Mucosa of descending colon (tissue), 3 donors: ENCODE data around the gene OPRD1. TPM values are rescaled to one million over a fixed set of nuclear protein-coding genes. Genes with fewer than 3 reads are reported as not detected.
A peak's percentile ranks its signal among the peaks of the same experiment; 100 is the strongest.

Experiments
- ATAC-seq: fragments of 200-7000 bp; cut with Tn5 transposase; one replicate; pipeline ENCODE4 v1.9.1; 2020; ENCODE audit warnings: mild to moderate bottlenecking, moderate library complexity
- DNase-seq, 3 donors: peaks; one replicate each; pipeline ENCODE4 v3.0.0-alpha.2; 2020
- H3K36me3 ChIP-seq: fragments of 200-600 bp; one replicate; pipeline ENCODE4 v1.8.0; 2021; ENCODE audit warnings: low read depth, mild to moderate bottlenecking
- H3K4me1 ChIP-seq: fragments of 200-600 bp; one replicate; pipeline ENCODE4 v1.8.0; 2021; ENCODE audit warnings: low read depth, mild to moderate bottlenecking
- H3K4me3 ChIP-seq: fragments of 200-600 bp; one replicate; pipeline ENCODE4 v1.8.0; 2021; ENCODE audit warnings: mild to moderate bottlenecking
- H3K9me3 ChIP-seq: fragments of 200-600 bp; one replicate; pipeline ENCODE4 v1.8.0; 2021; ENCODE audit warnings: mild to moderate bottlenecking
- intact Hi-C, 2 donors: fragments of 100-400 bp; cut with DNase I in 1 of 2; cut with micrococcal nuclease in 1 of 2; formaldehyde crosslinking; loops; one replicate each; pipeline versions ENCODE4 v1.11.0 to v1.11.1; 2022; cut with DNase I, micrococcal nuclease
- total RNA-seq, 3 donors: library from RNA; stranded (reverse); fragmentation: NEBNext Ultra II Directional in 2 of 3; extraction: Animal tissue kit (Norgen Biotek cat#: 25700) in 2 of 3; gene quantifications; one replicate each; pipeline versions ENCODE4 v1.2.1 to v1.2.4, GENCODE V29; 2021 to 2023
- TF ChIP-seq, protein P1 (sequence below): fragments of 200-600 bp; IDR thresholded peaks from one replicate; pipeline ENCODE4 v1.8.0; 2022; ENCODE audit warnings: antibody characterized with exemption, mild to moderate bottlenecking
- donor health status: DM: no; HTN: no; CAD: no; lungs with moderate emphysema.
- donor health status: DM: no; HTN: no; CAD: no.
- donor health status: DM: no; HTN: yes; CAD: no.

OPRD1 gene
- total RNA-seq, 3 donors from 2014 or later: 0.06 to 1.1 (median 0.48) TPM

DNA sequence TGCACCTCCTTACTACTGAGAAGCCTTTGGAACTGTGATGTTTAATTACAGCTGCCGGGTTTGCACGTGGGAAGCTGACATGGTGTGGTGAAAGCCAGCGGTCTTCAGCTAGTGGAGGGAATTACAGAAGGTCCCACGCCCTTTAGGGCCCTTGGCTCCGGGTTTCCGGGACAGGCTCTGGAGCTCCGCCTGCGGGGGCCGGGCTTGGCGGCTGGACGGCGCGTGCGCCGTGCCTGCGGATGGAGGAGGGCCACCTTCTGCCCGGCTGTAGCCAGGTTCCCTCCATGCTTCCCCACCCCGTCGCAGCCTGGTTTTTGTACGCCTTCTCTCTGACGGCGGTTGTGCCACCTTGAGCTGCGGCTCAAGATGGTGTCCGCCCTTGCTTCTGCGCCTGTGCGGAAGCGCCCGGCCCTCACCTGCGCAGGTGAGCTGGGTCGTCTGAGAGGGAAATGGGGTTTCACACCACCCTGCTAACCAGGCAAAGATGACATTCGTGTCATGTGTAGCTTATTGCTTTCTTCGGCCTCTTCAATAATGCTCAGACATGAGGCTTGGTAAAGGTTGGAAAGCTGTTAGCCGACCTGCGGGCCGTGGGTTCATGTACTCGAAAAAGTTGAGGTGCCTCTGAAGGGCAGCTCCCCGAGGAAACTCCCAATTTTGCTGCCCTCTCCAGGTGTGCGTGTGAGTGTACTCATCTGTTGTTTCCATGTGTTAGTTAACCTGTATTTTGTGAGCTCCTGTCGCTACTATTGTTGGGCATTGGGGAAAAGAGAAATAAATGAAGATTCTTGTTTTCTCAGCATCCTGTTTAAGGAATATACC lies 36.6 kb upstream of the OPRD1 start:
- intact Hi-C loops: no loop called here
- no peaks in the 10 kb centered on the region for H3K36me3 ChIP-seq
- ATAC-seq (peak; percentile 97), DNase-seq (peak; percentile 85 to 92 (median 89))
- no peaks in the 10 kb centered on the region for H3K9me3 ChIP-seq
- no peaks in the 10 kb centered on the region for H3K4me1 ChIP-seq
- TF ChIP-seq, protein P1, sequence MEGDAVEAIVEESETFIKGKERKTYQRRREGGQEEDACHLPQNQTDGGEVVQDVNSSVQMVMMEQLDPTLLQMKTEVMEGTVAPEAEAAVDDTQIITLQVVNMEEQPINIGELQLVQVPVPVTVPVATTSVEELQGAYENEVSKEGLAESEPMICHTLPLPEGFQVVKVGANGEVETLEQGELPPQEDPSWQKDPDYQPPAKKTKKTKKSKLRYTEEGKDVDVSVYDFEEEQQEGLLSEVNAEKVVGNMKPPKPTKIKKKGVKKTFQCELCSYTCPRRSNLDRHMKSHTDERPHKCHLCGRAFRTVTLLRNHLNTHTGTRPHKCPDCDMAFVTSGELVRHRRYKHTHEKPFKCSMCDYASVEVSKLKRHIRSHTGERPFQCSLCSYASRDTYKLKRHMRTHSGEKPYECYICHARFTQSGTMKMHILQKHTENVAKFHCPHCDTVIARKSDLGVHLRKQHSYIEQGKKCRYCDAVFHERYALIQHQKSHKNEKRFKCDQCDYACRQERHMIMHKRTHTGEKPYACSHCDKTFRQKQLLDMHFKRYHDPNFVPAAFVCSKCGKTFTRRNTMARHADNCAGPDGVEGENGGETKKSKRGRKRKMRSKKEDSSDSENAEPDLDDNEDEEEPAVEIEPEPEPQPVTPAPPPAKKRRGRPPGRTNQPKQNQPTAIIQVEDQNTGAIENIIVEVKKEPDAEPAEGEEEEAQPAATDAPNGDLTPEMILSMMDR: no peak
- no peak overlapping the region for H3K4me3 ChIP-seq

DNA sequence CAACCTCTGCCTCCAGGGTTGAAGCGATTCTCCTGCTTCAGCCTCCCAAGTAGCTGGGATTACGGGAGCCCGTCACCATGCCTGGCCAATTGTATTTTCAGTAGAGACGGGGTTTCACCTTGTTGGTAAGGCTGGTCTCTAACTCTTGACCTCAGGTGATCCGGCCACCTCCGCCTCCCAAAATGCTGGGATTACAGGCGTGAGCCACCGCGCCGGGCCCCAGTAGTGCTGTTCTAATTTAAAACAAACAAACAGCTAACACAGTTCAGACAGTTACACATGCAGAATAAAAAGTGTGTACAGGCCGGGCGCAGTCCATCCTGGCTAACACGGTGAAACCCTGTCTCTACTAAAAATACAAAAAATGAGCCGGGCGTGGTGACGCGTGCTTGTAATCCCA lies 35.6 kb upstream of the OPRD1 start:
- intact Hi-C loops: no loop called here
- Histone ChIP-seq H3K4me3 (no peak overlapping the region), H3K9me3 (no peaks in the 10 kb centered on the region), H3K4me1 (no peaks in the 10 kb centered on the region), H3K36me3 (no peaks in the 10 kb centered on the region)
- ATAC-seq: no peak
- TF ChIP-seq, protein P1: no peak
- DNase-seq: peak in 1 of 3 donors; percentile 29

DNA sequence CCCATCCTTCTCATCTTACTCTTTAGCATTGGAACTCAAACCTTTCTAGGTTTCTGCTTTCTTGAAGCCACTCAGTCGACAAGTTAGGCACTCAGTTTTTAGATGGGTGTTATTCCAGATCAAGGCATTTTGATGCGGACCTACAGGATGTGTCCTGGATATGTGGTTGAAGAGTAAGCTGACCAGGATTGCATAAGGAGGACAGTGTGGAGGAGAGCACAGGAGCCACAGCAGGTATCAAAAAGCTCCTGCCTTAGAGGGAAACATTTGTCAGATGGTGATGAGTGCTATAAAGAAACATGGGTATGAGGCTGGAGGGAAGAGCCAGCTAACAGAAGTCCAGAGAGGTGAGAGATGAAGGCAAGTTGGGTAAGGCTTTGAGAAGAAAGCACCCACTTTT lies 33.9 kb upstream of the OPRD1 start:
- TF ChIP-seq, protein P1: no peak

DNA sequence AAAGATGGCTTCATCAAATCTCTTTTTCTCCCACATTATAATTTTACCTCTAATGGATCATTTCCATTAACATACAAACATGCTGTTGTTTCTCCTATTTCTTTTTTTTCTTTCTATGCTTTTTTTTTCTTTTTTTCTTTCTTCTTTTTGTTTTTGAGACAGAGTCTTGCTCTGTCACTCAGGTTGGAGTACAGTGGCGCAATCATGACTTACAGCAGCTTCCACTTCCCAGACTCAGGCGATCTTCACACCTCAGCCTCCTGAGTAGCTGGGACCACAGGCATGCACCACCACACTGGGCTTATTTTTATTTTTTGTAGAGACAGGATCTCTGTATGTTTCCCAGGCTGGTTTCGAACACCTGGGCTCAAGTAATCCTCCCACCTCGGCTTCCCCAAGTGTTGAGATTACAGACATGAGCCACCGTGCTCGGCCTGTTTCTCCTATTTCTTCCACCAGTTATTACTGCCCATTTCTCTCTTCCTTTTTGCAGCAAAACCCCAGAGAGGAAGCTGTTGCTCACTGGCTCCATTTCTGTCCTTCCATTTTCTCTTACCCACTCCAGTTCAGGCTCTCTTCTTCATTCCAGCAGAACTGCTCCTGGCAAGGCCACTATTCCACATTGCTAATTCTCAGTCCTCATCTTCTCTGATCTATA lies 32.1 kb upstream of the OPRD1 start:
- ATAC-seq (no peak), DNase-seq (no peak)
- intact Hi-C loops: loop anchor here in 1 of 2 donors (10.0 kb wide), 2 partner anchors 95 to 255 kb away; no protein-coding TSS in a partner anchor
- no peaks in the 10 kb centered on the region for H3K9me3 ChIP-seq
- TF ChIP-seq, protein P1: no peak
- no peak overlapping the region for H3K4me3 ChIP-seq
- no peaks in the 10 kb centered on the region for H3K4me1 ChIP-seq
- H3K36me3 ChIP-seq: no peaks in the 10 kb centered on the region

More for the DNA sequence above, 33.9 kb upstream of the OPRD1 start:
- intact Hi-C loops: no loop called here
- Histone ChIP-seq H3K9me3 (no peaks in the 10 kb centered on the region), H3K4me3 (no peak overlapping the region), H3K36me3 (no peaks in the 10 kb centered on the region), H3K4me1 (no peaks in the 10 kb centered on the region)
- ATAC-seq (no peak), DNase-seq (no peak)

DNA sequence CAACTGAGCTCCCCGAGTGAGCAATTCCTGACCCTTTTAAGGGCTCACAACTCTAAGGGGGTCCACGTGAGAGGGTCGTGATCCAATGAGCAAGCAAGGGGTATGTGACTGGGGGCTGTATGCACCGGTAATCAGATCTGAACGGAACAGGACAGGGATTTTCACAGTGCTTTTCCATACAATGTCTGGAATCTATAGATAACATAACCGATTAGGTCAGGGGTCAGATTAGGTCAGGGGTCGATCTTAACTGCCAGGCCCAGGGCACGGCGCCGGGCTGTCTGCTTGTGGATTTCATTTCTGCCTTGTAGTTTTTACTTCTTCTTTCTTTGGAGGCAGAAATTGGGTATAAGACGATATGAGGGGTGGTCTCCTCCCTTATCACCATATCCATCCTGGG lies 30.7 kb upstream of the OPRD1 start:
- H3K4me3 ChIP-seq: no peak overlapping the region
- DNase-seq: no peak
- no peaks in the 10 kb centered on the region for H3K36me3 ChIP-seq
- no peaks in the 10 kb centered on the region for H3K4me1 ChIP-seq
- TF ChIP-seq, protein P1: no peak
- no peak for ATAC-seq
- intact Hi-C loops: loop anchor here in 1 of 2 donors (10.0 kb wide), 2 partner anchors 93 to 253 kb away; no protein-coding TSS in a partner anchor
- H3K9me3 ChIP-seq: no peaks in the 10 kb centered on the region
